HG03558 (cell line): ENCODE measurements around the gene HES7.
A peak's percentile ranks its signal among the peaks of the same experiment; 100 is the strongest.

ENCODE experiments used
- ATAC-seq: cut with Tn5 transposase; IDR thresholded peaks from one replicate; pipeline ENCODE4 v1.9.1; 2021; ENCODE audit warnings: moderate number of reproducible peaks; ENCODE audit not compliant: unreplicated experiment; ENCODE audit errors: extremely low read depth

The HES7 gene

DNA sequence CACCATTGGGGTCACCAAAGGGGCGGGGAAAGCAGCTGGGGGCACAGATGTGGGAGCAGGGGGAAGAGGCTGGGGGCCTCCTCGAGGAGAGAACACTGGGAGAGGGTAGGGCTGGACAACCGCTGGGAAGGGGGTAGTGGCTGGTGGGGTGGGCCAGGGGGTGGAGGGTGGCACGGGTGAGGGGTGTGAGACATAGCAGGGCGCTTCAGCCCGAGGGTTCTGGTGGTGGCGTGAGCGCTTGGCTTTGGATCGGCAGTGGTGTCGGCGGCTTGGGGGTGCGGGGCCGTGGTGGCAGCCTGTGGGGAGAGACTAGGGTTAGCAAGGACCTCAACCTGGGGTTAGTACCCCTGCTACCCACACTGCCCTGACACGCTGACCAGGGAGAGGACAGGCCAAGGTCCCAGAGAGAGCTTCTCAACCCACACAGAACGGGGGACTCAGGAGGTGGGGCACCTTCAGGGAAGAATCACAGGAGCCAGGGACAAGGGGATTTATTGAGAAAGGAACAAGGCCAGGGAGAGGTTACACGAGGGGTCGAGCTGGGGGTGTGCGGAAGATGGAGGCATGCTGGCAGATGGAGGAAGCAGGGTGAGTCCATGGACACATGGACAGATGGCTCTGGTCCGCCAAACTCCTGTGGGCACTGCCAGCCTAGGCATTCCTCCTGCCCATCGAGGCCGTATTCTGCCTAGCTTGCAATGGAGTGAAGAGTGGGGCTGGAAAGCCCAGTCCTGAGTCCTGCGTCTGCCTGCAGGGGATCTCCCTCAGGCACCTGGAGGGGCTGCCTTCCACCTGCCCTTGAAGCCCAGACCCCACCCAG, 19.9 kb upstream of the HES7 start:
- ATAC-seq, result no peak

DNA sequence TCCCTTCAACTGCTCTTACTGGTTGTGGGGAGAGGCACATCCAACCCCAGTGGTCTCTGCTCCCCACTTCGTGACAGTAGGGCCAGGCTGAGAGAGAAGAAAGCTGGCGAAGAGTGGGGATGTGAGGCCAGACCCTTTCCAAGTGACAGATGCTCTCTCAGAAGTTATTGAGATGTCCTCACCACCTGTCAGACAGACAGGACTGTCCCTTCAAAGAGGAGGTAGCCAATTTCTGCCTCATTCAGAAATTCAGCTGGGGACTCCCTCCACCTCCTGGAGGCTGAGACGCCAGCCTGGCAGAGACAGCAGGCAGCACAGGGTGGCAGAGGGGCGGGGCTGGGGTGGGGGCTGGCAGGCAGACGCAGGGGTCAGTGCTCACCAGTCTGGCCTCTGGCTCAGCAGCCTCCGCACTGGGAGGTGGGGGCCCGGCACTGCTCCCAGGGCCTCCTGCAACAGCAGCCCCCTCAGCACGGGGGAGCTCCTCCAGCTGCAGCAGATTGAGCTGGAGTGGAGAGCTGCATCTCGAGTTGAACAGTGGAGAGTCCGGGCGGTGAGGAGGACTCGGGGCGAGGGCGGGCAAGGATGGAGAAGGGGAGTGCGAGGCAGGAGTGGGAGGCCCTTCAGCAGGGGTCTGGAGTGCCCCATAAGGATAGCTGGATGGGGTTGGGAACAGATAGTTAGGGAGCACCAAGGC, 19.1 kb upstream of the HES7 start:
- ATAC-seq, result no peak

DNA sequence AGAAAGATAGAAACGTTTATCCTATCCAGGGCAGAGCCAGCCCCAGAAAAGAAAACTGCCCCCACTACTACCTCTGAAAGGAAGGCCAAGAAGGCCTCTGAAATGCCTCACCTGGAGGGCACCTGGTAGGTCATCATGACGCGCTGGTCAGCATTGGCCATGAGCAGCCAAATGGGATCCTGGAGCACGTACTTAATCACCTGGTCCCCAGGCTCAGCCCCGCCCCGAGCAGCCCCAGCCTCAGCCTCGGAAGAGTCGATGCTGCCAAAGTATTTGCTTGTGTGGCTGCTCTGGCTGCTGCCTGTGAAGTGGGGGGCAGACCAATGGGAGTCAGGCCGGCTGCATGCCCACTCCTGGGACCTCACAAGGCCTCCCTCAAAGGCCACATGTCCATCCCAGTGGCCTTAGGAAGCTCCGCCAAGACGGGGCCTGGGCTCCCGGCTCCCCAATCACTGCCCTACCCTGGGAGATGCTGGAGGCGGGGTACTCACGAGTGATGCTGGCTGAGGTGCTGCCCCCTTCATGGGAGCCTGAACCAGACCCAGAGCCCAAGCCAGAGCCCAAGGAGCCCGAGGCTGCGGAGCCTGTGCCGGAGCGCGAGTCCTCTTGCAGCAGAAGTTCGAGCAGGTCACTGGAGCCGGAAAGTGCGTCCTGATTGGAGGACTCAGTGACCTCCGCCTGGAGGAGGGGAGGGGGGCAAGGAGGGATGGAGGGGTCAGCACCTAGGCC, 18.4 kb upstream of the HES7 start:
- ATAC-seq, result no peak

DNA sequence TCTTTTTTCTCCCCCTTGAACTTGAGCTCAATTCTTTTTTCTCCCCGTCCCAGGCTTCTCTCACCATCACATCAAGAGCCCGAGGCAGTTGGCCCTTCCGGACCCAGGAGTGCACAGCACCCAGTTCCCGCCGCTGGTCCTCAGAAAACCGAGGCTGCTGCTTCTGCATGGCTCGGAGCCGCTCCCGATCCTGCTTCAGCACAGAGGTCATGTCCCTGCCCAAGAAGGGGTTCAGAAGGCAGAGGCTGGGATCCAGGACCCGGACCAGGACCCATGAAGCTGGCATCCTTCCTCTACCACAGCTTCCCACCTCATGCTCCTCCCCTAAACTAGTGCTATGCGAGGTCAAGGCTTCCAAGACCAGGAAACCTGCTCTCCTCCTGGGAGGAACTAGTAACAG, 17.8 kb upstream of the HES7 start:
- ATAC-seq, result no peak

DNA sequence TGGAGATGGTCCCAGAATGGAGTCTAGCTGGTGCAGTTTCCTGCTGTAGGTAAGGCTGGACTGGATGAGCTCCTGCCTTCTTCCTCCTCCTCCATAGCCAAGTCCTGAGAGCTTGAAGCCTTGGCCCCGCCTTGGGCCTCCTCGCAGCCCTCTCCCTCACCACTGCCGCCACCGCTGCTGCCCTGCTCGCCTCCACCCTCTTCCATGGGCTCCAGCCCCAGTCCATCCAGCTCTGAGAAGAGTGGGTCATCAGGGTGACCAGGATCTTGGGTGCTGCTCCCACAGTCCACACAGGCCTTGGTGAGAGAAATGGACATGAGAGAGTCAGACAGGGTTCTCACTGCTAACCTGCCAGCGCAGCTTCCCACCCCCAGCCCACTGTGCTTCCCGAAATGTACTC, 17.1 kb upstream of the HES7 start:
- ATAC-seq, result no peak

DNA sequence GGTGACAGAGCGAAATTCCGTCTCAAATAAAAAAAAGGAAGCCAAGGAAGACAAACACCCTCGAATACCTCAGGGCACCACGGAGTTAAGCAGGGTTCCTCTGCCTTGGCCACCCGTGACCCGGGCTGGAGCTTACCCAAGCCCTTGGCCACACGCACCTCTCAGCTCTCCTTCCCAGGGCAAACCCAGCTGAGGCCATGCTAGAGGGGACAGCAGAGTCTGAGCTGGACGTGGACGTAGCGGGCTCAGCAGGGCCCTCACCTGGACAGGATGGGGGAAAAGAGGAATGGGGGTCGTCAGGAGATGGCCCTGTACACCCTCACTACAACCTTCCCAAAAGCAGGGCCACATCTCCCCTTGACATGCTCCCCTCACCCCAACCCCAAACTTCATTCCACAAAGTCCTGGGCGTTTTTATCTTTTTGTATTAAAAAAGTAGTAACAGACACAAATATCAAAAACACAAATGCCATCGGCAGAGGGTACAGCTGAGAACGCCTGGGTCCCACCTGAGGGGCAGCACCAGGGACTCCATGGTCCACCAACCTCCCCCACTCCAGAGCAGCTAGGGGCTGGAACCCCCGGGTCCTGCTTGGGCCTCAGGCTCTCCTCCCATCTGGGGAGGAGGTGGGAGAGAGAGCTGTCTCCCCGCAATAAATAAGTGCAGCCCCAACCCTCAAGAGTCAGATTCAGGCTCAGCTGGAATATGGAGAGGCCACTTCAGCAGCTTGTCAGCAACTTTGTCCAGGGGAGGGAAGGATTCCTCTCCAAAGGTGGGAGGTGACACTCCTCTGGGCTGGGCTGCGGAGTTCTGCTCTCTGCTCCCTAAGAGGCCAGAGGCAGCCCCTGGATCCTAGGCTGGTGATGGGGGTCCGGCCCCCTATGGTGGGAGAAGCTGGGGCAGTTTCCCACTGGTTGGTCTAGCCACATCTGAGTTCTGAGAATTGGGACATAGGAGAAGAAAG, 16.4 kb upstream of the HES7 start:
- no peak for ATAC-seq

DNA sequence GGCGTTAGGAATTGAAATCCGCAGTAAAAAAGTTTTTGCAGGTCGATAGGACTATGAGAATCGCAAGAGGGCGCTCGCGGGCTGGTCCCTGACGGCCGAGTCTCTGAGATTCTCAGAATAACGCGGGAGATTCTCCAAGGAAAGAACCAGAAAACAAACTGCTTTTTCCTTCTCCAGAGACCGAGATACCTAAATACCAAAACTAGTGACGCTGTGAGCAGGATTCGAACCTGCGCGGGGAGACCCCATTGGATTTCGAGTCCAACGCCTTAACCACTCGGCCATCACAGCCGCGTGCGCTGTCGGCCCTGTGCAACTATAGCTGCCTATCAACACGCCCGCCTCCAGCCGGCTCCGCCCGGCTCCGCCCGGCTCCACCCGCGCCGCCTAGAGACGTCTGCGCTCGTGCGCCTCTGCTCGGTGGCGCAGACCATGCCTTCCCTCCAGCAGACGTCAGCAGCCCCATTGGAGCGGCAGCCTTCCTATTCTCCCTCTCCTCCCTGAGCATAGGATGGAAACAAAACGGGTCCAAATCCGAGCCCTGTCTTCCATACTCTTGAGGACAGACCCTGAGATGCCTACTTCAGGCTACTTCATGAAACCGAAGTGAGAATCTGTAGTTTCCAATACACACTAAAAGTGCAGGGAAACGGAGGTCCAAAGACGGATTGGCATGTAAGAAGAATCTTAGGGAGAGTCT, 14.9 kb upstream of the HES7 start:
- peak; percentile 46 for ATAC-seq

DNA sequence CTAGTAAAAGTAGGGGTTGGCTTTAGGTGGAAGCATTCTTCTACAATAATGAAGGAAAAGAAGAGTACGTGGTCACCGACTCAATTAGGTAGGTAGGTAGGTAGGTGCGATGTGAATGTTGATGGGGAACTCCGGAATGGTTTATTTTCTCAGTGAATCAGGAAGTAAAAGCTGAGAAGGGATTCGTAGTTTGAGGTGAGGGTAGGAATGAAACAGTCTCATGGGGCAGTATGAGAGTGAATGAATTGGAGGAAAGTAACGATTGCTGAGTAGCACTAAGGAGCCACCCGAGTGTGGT, 14.4 kb upstream of the HES7 start:
- ATAC-seq, result no peak

DNA sequence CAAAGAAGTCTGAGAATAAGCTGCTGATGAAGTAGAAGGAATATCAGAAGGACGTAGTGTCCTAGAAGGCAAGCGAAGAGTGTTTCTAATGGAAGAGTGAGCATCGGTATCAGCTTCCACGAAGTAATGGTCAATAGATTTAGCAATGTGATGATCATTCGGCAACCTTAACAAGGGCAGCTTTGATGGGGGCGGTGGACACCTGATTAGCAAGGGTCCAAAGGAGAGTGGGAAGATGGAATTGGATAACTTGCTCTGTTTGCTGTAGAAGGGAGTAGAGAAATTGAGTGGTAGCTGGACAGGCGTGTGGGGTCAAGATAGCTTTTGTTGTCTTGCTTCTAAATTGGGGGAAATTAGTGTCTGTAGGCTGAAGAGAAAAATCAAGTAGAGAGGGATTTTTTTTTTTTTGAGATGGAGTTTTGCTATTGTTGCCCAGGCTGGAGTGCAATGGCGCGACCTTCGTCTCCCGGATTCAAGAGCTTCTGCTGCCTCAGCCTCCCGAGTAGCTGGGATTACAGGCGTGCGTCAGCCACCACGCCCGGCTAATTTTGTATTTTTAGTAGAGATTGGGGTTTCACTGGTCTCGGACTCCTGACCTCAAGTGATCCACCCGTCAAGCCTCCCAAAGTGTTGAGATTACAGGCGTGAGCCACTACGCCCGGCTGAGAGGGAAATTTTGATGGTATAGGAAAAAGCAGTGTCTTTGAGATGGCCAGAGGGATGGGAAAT, 13.9 kb upstream of the HES7 start:
- ATAC-seq, result no peak

DNA sequence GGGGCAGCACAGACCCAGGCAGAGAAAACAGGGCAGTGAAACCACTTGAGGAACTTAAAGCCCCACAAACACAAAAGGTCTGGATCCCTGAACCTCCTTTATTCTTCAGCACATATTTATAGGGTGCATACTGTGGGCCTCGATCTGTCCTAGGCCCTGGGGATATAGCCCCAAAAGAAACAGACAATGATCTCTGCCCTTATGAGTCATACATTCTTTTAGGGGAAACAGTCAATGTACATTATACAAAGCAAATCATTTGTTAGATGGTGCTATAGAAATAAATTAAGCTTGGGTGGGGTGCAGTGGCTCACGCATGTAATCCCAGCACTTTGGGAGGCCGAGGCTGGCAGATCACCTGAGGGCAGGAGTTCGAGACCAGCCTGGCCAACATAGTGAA, 10.0 kb upstream of the HES7 start:
- ATAC-seq, result no peak

DNA sequence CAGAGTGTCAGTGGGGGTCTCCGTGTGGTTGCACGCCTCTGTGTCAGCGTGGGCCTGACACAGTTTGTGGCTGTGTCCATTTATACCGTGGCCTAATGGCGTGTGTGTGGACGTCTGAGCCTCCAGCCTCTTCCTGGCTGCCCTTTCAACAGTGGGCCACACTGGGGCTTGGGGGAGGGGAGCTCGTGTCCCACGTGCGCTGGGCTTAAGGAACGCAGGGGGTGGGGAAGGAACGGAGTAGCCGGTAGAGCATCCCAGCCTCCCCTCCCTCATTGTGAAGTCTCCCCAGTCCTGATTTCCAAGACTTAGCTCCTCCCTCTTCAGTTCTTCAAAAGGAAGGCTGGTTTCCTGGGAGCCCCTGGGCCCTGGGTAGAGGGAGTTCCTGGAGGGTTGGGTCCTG, 9.5 kb upstream of the HES7 start:
- no peak for ATAC-seq

DNA sequence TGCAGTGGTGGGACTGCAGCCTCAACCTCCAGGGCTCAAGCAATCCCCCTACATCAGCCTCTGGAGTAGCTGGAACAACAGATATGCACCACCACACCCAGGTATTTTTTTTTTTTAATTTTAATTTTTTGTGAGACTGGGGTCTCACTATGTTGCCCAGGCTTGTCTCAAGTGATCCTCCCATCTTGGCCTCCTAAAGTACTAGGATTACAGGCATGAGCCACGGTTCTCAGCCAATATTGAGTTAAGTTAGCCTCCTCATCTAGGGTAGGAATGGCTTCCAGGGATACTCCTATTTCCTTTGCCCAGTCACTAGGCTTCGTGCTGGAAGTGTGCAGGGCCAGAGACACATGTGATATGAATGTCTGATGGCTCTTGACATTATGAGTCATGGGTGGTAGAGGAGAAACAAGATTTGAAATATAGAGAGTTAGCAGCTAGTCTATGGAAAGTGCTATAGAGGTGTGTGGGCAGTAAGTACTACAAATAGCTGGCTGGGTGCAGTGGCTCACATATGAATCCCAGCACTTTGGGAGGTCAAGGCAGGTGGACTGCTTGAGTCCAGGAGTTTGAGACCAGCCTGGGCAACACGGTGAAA, 8.0 kb upstream of the HES7 start:
- no peak for ATAC-seq

DNA sequence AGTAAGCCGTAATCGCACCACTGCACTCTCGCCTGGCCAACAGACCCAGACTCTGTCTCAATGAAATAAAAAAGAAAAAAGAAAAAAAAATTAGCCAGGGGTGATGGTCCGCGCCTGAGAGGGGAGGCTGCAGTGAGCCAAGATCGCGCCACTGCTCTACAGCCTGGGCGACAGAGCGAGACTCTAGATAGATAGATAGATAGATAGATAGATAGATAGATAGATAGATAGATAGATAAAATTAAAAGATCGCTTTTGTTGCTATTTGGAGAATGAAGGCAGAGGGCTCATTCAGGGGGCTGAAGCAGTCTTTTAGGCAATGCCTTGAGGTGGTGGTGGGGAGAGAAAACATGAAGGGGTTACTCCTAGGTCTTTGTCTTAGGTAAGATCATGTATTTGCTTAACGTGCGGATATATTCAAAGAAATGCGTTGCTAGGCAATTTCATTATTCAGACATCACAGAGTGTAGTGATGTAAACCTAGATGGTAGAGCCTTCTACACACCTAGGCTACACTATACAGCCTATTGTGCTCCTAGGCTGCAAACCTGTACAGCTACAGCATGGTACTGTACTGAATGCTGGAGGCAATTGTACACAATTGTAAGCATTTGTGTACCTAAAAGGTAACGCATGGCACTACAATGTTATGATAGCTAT, 4.3 kb upstream of the HES7 start:
- no peak for ATAC-seq

DNA sequence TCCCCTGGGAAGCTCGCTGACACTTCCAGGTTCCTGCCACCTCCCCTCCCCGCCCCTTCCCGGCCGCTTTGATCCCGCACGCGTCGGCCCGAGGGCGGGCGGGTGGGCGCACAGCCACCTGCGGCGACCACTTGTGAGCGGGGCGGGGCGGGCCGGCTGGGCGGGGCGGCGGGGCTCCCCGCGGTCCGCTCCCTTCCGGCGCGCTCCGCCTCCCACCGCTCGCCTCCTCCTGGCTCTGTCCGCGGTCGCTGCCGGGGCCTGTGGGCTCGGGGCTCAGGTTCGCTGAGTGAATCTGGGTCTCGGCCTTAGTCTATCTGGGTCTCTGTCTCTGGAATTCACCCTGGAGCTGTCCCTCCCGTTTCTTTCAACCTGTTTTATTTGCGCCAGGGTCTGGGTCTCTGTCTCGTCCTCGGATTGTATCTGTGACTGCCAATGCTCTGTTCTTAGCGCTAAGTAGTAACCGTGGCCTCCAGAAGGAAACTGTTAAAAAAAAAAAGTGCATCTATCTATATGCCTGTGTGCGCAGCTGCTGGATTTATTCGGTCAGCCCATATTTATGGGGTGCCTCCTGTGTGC, 2.7 kb upstream of the HES7 start:
- no peak for ATAC-seq

DNA sequence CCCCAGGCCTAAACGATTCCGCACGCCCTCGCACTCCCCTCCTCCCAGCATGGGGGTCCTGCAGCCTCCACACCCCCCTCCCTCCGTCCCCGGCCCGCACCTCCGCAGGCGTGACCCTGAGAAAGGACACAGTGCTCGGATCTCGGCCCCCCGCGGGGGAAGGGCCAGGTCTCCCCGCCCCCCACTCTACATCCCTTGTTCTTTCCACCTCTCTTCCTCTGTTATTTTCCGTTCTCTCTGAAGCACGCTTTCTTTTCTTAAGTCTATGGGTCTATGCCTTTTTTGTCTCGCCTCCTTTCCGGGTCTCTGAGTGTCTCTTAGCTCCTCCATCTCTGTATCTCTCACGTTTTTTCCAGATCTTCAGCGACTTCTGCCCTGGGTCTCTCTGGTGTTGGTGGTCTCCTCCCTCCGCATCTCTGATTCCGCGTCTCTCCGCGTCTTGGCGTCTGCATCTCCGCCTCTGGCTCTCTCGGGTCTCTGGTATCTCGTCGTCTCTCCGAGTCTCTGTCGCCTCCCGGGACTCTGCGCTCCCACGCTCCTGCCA, 2.1 kb upstream of the HES7 start:
- no peak for ATAC-seq

DNA sequence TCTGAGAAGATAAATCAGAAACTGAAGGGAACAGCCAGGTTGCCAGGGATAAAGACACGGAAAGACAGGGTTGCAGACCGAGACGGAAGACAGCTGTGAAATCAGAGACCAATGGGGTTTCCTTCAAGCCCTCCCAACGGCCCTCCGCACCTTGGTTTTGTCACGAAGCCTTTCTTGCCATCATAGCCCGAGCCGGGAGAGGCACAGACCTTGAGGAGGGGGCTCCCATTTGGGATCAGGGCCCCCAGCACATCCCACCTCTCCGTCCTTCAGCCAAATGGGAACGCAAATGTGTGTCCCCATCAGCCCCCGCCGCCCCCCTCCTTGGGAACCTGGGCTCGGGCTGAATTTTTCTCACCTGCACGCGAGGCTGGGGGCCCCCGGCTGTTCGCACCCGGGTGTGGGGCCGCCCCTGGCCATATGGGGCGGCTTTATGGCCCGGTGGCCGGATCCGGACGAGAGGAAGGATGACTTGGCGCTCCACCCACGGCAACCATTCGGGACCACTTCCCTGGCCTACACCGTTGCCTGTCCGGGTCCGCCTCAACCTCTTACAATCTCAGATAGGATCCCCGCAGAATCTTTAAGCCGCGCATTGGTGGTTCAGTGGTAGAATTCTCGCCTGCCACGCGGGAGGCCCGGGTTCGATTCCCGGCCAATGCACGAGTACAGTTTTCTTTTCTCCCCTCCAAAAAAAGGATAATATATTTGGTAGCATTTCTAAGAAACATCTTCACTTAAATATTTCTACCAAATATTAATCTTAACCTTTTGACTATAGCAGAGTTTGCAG, 1.4 kb upstream of the HES7 start:
- no peak for ATAC-seq
